GM20431 (cell line): ENCODE results near the gene PCDHGA1.

Experiments
- in situ Hi-C: fragments of 300-500 bp; cut with MseI, MboI; formaldehyde crosslinking; loops from one replicate; pipeline ENCODE4 v1.15.0; 2020; ENCODE audit warnings: low sequenced_read_pairs; ENCODE audit not compliant: unreplicated experiment

The PCDHGA1 gene

GRCh38 chr5:141487131-141487530, 156.8 kb downstream of the PCDHGA1 start:
- in situ Hi-C loops: no loop called here

- in situ Hi-C loops: no loop called here
Observed at GRCh38 chr5:141488591-141489561, 158.6 kb downstream of the PCDHGA1 start, which contains the start of gene PCDHGC5. Gene PCDHGC5 (plus strand): TSS chr5:141489081. CDS start chr5:141489241, 160 bp downstream.

GRCh38 chr5:141489841-141490240, 159.5 kb downstream of the PCDHGA1 start:
- in situ Hi-C loops: no loop called here

GRCh38 chr5:141490271-141490670, 160.0 kb downstream of the PCDHGA1 start:
- in situ Hi-C loops: no loop called here

- in situ Hi-C loops: no loop called here
Observed at GRCh38 chr5:141490771-141491170, 160.5 kb downstream of the PCDHGA1 start.

GRCh38 chr5:141491323-141492167, 161.2 kb downstream of the PCDHGA1 start:
- in situ Hi-C loops: no loop called here

- in situ Hi-C loops: no loop called here
Observed at GRCh38 chr5:141492168-141492885, 162.0 kb downstream of the PCDHGA1 start.

GRCh38 chr5:141493500-141494422, 163.4 kb downstream of the PCDHGA1 start:
- in situ Hi-C loops: no loop called here

- in situ Hi-C loops: no loop called here
Observed at GRCh38 chr5:141494761-141495452, 164.6 kb downstream of the PCDHGA1 start.

GRCh38 chr5:141495453-141495811, 165.1 kb downstream of the PCDHGA1 start:
- in situ Hi-C loops: no loop called here

GRCh38 chr5:141496038-141496437, 165.7 kb downstream of the PCDHGA1 start:
- in situ Hi-C loops: no loop called here

- in situ Hi-C loops: no loop called here
Observed at GRCh38 chr5:141501761-141502160, 171.4 kb downstream of the PCDHGA1 start.

GRCh38 chr5:141503681-141504080, 173.4 kb downstream of the PCDHGA1 start:
- in situ Hi-C loops: no loop called here

GRCh38 chr5:141504216-141504615, 173.9 kb downstream of the PCDHGA1 start:
- in situ Hi-C loops: no loop called here

GRCh38 chr5:141506381-141507155, 176.3 kb downstream of the PCDHGA1 start:
- in situ Hi-C loops: no loop called here

- in situ Hi-C loops: no loop called here
Observed at GRCh38 chr5:141507387-141508091, 177.2 kb downstream of the PCDHGA1 start.

- in situ Hi-C loops: no loop called here
Observed at GRCh38 chr5:141508440-141508797, 178.1 kb downstream of the PCDHGA1 start.
